OCI-LY1 (cell line): ENCODE results near the gene ZNRF3.

ENCODE experiments used
- EZH2 ChIP-seq: fragments of 200-600 bp; sonication (generic), shearing (Covaris generic); IDR thresholded peaks from 2 replicates; pipeline ENCODE4 v1.8.0; 2017; ENCODE audit warnings: borderline replicate concordance, mixed run types, mild to moderate bottlenecking, antibody characterized with exemption, low read length, moderate library complexity, mixed read lengths
- TF ChIP-seq, protein P1 (sequence below): fragments of 200-600 bp; sonication (generic), shearing (Covaris generic); IDR thresholded peaks from 2 replicates; pipeline ENCODE4 v1.5.1; 2017; ENCODE audit warnings: mild to moderate bottlenecking, antibody characterized with exemption, low read length, moderate library complexity, mixed read lengths

DNA sequence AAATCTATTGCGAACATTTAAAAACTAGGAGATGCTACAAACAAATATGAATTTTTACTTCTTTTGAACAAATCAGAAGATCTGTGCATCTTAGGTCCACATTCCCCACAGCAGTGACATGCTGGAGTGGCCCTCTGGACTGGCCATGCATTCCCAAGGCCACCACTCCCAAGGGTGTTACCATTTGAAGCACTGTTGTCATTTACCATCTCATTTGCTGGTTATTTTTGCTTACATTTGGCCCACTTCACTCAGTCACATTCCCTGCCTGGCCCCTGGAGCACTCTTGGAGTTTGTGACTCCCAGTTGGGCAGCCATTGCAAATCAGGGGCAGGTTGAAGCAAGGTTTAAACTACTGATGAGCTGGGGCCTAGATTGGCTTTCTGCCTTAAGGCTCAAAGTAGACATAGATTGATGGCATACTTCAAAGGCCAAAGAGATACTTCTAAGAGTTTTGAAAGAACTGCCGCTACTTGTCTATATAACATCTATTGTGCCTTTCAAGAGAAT, 8.5 kb upstream of the ZNRF3 start:
- TF ChIP-seq, protein P1, sequence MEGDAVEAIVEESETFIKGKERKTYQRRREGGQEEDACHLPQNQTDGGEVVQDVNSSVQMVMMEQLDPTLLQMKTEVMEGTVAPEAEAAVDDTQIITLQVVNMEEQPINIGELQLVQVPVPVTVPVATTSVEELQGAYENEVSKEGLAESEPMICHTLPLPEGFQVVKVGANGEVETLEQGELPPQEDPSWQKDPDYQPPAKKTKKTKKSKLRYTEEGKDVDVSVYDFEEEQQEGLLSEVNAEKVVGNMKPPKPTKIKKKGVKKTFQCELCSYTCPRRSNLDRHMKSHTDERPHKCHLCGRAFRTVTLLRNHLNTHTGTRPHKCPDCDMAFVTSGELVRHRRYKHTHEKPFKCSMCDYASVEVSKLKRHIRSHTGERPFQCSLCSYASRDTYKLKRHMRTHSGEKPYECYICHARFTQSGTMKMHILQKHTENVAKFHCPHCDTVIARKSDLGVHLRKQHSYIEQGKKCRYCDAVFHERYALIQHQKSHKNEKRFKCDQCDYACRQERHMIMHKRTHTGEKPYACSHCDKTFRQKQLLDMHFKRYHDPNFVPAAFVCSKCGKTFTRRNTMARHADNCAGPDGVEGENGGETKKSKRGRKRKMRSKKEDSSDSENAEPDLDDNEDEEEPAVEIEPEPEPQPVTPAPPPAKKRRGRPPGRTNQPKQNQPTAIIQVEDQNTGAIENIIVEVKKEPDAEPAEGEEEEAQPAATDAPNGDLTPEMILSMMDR = no peak
- no peak for TF ChIP-seq EZH2
